Left colon (tissue), 2 donors: ENCODE results near the gene IFNG. TPM values are rescaled to one million over a fixed set of nuclear protein-coding genes. Genes with fewer than 3 reads are reported as not detected.
A peak's percentile ranks its signal among the peaks of the same experiment; 100 is the strongest.

Experiments used
- ATAC-seq: fragments of 200-7000 bp; cut with Tn5 transposase; one replicate; pipeline ENCODE4 v1.9.1; 2020; ENCODE audit warnings: mild to moderate bottlenecking, moderate library complexity
- DNase-seq, 2 donors: peaks; one replicate each; pipeline ENCODE4 v3.0.0-alpha.2; 2020
- intact Hi-C, 2 donors: fragments of 100-400 bp; cut with DNase I in 1 of 2; cut with micrococcal nuclease in 1 of 2; formaldehyde crosslinking; loops; one replicate each; pipeline versions ENCODE4 v1.11.2 to v1.14.0; 2022; cut with DNase I, micrococcal nuclease
- total RNA-seq, 2 donors: library from RNA; stranded (reverse); fragmentation: NEBNext Ultra II Directional; extraction: Animal tissue kit (Norgen Biotek cat#: 25700); gene quantifications; one replicate each; pipeline ENCODE4 v1.2.1, GENCODE V29; 2021
- donor health status: DM: no; HTN: no; CAD: no.
- donor health status: DM: yes; HTN: yes; CAD: no.

Gene IFNG
- total RNA-seq, 2 donors from 2014 or later, result not detected

DNA sequence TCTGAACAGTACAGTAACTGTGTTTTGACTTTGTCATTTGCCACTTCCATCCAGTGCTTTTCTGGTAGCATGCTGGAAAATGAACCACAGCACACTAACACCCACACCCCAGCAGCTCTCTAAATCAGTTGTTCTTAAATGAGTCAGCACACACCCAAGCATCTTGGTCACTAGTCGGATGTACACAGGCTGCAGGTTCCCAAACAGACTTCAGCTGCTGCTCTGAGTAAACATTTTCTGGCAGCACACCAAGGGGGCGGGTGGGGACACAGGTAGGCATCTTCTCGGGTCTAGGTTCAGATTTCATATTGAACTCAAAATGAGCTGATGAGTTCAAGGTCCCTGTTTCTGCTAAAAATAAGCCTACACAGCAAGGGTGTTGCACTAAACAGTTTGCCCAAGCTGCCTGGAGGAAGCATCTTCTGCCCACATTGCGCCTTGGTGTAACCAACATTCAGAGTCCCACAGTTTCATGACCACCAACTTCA lies 39.8 kb downstream of the IFNG start:
- intact Hi-C loops, result no loop called here
- no peak for DNase-seq
- no peak for ATAC-seq

DNA sequence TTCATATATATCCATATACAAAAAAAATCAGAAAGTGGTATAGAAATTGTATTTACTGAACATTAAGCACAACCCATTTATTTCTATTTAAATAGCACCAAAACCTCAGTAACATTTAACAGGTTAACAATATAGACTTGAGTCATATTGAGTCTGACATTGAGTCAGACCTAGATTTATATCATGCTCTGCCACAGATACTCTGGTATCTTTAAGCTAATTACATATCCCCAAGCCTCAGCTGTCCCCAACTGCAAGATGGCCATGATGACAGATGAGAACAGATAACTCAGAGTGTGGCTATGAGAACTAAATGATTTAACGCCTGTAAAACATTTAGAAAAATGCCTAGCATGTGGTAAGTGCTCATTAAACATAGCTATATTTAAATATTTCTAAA lies 40.3 kb downstream of the IFNG start:
- intact Hi-C loops, result no loop called here
- DNase-seq, result no peak
- no peak for ATAC-seq

DNA sequence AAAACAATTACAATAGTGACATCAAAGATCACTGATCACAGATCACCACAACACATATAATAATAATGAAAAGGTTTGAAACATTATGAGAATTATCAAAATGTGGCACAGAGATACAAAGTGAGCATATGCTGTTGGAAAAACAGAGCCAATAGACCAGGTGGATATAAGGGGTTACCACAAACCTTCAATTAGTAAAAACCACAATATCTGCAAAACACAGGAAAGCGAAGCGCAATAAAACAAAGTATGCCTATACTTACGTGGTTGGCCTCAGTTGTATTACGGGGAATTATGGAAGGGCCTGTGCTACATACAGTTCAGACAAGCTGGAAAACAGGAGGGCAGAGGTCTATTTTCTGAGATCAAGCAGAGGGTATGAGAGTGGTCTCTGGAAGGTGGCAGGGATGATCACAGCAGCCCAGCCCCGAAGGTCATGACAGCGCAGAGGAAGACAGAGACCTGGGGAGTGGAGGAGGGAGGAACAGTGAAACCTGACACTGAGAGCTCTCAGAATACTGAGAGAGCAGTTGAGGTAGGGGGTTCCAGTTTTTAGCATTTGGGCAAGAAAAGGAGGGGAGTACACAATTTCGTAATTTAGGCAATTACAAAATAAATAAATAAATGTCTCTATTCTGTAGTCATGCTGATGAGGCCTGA lies 41.3 kb downstream of the IFNG start:
- DNase-seq (no peak), ATAC-seq (no peak)
- intact Hi-C loops, result no loop called here

DNA sequence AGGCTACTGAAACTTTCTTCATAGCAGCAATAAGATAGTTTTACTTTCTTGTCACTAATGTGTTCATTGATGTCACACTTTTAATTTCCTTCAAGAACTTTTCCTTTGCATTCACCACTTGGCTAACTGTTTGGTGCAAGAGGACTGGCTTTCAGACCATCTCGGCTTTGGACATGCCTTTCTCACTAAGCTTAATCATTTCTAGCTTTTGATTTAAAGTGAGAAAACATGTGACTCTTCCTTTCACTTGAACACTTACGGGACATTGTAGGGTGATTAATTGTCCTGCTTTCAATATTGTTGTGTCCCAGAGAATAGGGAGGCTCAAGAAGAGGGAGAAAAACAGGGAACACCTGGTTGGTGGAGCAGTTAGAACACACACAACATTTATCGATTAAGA lies 41.9 kb downstream of the IFNG start:
- ATAC-seq (no peak), DNase-seq (no peak)
- intact Hi-C loops, result no loop called here

DNA sequence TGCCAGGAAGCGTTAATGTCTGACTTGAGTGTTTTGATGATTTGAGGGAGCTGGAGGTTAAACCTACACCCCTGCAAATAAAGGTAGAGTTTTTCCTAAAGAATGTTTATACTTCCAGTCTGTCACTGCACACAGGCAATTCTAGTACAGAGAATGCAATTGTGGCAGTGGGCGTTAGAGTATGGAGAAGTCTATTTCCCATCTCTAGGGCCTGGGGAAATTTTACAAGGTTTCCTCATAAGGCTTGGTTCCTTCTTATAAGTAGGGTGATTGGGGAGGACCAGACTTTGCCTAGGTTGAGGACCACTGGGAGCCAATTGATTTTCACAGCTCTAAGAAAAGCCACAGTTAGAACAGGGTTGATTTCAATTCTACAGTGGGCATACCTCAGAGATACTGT lies 44.3 kb downstream of the IFNG start:
- DNase-seq, result no peak
- ATAC-seq, result no peak

GRCh38 chr12:68114606-68115005 lies 44.9 kb downstream of the IFNG start:
- intact Hi-C loops, result no loop called here
- DNase-seq (no peak), ATAC-seq (no peak)

More for the DNA sequence above, 44.3 kb downstream of the IFNG start:
- intact Hi-C loops, result no loop called here

GRCh38 chr12:68113644-68114043 lies 45.9 kb downstream of the IFNG start:
- ATAC-seq (no peak), DNase-seq (peak in 1 of 2 donors; percentile 20)
- intact Hi-C loops, result no loop called here

GRCh38 chr12:68111995-68112394 lies 47.5 kb downstream of the IFNG start:
- intact Hi-C loops, result no loop called here
- ATAC-seq, result no peak
- DNase-seq, result no peak

DNA sequence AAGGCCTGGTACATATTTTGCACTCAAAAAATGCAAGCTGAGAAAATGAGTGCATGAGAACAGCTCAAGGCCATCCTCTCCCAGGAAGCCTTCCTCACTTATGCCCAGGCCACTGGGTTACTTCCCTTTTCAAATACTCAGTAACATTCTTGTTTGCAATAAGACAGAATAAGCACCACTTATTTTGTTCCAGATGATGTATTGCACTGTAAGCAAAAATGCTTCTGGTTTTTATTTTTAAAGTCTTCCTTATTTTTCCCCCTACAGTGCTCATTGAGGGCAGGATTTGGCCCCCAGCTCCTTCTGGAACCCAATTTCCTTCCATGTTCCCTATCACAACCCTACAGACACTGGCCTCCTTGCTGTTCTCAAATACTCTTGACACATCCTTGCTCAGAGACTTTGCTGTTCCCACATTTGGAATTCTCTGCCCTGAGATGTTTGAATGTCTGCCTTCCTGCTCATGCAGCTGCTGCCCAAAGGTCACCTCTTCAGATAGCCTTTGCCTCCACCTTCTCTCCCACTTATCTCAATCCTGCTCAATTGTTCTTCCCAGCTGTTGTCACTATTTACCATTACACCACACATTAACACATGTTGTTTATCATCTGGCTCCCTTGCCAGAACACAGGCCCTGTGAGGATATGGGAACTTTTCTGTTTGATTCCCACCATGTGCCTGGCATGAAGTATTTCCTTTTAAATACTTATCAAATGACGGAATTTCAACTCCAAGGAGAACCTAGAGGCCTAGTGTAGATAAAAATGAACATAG lies 49.9 kb downstream of the IFNG start:
- peak; percentile 59 for ATAC-seq
- intact Hi-C loops, result no loop called here
- DNase-seq, result no peak

DNA sequence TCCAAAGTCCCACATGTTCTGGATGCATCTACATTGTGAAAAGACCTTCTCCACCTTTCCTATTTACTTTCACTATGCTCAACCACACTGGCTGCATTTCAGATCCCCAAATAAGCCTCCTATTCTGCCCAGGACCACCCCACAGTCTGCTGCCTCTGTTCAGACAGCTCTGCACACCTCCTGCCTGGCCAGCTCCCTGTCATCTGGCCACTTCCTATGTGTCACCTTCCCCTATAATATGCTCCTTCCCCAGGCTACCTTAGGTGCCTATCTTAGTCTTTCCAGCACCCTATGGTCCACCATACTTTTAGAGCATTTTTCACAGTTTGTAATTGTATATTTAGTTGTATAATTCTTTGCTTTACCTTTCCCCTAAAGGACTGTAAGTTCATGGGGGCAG lies 50.5 kb downstream of the IFNG start:
- intact Hi-C loops, result no loop called here

DNA sequence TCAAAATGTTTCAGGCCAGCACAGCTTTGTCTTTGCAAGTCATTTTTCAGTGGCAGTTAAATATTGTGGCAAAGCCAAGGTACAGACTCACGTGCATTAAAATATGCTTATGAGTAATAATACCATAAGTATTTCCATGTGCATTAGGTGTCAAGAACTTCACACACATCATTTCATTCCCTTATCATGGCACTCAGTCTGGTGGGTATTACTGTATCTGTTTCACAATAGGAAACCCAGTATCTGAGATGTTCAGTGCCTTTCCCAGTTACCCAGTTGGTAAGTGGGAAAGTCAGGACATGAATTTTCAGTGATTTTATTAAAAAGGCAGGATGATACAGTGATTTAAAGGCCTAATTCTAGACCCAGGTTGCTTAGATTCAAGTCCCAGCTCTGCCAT lies 52.9 kb downstream of the IFNG start:
- intact Hi-C loops, result no loop called here
- no peak for ATAC-seq
- no peak for DNase-seq

More for the DNA sequence above, 50.5 kb downstream of the IFNG start:
- ATAC-seq (no peak), DNase-seq (no peak)

DNA sequence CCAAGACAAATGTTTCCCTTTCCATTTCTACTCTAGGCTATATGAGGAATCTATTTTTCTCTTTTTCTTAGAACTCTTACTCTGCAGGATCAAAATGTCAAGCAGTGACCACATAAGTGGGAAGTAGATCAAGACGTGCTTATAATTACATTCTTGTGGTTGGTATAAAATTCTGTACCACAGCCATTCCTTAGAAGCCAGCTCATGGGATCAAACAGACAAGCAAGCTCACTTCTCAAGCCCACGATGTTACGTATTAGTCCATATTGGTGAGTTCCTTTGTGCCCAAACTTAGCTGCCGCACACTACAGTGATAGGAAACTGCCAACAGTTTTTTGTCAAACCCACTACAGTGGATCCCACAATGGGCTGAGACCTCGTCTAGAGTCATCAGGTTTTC lies 53.4 kb downstream of the IFNG start:
- intact Hi-C loops, result no loop called here
- no peak for ATAC-seq
- DNase-seq, result no peak

Other genes starting within 250 kb of the IFNG start
- under 1 TPM in 1 of 2 donors, not detected in 1; 0.56 TPM for gene IFNG-AS1, start 170.3 kb downstream of the IFNG start, total RNA-seq
- gene IL26, start 66.1 kb upstream of the IFNG start, total RNA-seq, result not detected
- gene IL22, start 93.9 kb upstream of the IFNG start, total RNA-seq, result not detected
- gene MDM1, start 172.6 kb upstream of the IFNG start, total RNA-seq, result 10 to 100 TPM in 1 of 2 donors, 1 to 10 TPM in 1; 6.6 to 11.6 TPM